ENCODE results near the gene TUT4.

- no peak for TF ChIP-seq EZH2phosphoT487 (IDR thresholded peaks at IDR 0.05; ENCODE audit: insufficient read depth, low read depth)
- TF ChIP-seq EZH2 (IDR thresholded peaks at IDR 0.05; ENCODE audit: insufficient read depth, poor library complexity, severe bottlenecking): no peak
Observed at GRCh38 chr1:52404116-52404974, 148.5 kb downstream of the TUT4 start, which contains the start of the genes ORC1 and PRPF38A.
